ENCODE results near the gene FARS2.
"Not testable (repeated sequence)": the region's sequence is repeated elsewhere in the genome, so short reads cannot be mapped to it uniquely, and the experiment has no call there.

FARS2 gene

DNA sequence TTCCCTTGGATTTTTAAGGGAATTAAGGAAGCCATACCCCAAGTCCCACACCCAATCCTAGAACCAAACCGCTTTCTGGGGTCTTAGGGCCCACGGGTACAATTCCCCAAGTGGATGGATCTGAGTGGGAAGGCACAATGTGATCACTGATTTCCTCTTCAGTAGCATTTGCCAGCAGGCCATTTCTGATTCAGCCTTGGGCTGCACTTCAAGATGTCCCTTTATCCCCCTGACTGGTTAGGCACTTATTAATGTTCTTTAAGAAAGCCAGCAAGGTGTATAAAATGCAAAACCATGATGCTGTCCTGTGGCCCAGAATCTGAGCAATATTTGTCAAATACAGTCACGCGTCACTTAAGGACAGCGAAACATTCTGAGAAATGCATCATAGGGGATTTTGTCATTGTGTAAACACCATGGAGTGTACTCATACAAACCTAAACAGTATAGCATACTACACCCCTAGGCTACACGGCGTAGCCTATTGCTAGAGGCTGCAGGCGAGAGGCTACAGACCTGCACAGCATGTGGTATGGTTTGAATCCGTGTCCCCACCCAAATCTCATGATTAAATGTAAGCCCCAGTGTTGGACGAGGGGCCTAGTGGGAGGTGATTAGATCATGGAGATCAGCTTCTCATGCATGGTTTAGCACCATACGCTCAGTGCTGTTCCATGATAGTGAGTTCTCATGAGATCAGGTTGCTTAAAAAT, 511.3 kb downstream of the FARS2 start:
- DNase-seq (ENCODE audit: low read depth in 4 of 4, low spot score in 1 of 4): no peak

DNA sequence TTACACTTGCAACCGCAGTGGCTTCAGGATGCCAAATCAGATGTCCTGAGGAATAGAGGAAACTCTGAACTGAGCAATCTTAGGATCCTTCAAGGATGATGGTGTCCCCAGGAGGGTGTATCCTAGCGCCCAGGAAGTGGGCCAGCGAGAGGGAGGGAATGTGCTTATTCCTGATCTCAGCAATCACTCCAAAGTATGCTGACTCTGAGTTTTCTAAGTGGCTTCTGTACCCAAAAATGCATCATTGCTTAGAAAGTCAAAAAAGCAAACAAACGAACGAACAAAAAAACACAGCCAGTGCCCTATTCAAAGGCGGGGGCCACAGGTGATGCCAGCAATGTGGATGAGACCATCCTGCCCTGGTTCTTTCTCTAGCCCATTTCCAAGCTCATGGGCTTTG, 514.8 kb downstream of the FARS2 start:
- no peak for DNase-seq (ENCODE audit: low read depth in 4 of 4, low spot score in 1 of 4)

DNA sequence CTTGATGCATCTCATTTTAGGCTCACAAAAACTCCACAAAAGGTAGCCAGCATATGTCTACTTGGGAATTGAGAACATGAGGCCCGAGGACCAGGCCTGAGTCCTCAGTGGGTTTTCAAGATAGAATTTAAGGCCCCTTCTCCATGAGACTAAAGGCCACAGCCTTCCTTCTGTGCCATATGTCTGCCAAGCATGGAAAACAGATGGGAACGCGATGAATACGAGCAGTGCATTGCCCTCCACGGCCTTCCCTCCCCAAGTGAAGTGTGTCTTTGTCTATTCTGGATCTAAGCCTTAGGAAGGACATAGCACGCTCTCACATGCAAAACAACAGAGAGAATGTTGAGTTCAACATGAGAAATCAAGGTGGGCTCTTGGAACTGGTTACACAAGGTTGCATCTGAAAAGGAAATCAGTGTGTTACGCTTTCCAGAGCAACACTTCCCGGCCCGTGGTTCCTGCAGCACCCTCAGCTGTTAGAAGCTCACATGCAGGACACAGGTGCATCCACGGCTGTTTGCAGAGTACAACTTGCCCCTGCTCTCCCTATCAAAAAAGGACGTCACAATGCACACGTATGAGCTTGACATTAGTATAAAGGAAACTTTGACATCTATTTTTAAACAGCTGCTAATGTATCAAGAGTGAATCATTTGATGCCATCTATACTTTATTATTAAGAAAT, 515.5 kb downstream of the FARS2 start:
- no peak for DNase-seq (ENCODE audit: low read depth in 4 of 4, low spot score in 1 of 4)

DNA sequence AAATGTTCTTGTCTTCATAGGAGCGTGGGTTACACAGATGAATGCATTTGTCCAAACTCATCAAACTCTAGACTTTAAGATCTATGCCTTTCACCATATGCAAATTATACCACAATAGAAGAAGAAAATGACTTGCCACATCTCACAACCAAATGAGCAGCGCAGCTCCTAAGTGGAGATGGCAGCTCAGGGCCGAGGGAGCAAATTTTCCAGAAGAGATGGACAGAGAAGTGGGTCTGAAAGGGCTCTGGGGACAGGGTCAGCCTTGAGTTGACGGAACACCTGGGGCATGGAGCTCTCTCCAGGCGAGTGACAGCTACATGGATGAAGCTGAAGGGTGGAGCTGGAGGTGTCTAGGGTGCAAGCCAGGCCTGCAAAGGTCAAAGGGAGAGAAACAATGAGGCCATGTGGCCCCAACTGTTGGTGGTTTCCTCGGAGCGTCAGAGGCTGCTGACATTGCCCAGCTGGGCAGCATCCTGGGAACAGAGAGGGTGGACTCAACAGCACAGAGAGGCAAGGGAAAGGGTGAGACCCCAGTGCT, 517.1 kb downstream of the FARS2 start:
- no peak for DNase-seq (ENCODE audit: low read depth in 4 of 4, low spot score in 1 of 4)

DNA sequence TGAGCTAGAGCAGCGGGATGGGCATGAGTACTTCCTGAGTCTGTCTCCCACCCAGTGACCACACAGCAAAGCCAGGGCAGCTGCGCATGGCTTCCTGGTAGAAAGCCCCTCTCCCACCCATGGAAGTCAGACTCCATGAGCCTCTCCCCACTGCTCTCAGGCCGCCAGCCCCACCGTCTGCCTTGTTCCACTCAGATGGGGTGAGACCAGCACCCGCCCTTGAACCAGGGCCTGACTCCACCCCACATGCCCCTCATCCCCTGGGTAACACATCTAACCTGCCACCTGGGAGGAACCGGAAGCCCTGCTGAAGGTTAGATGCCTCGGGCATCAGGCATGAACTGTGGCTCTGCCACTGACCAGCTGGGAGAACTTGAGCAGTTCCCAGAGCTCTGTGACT, 517.6 kb downstream of the FARS2 start:
- no peak for DNase-seq (ENCODE audit: low read depth in 4 of 4, low spot score in 1 of 4)

DNA sequence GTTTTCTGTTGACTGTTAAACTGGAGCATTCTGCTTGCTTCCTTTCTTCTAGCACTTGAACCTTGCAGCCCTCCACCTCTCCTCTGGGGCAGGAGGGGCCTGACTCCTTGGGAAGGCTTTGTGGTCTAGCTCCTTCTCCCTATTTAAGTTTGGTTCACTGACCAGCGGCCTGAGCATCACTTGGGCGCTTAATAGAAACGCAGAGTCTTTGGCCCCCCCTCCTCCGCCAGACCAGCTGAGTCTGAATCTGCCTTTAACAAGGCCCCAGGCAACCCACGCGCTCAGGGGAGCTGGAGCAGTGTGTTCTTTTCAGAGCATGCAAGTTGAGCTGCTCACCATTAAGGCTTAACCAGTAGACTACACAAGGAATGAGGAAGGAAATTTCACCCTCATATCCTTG, 519.7 kb downstream of the FARS2 start:
- no peak for DNase-seq (ENCODE audit: low read depth in 4 of 4, low spot score in 1 of 4)

DNA sequence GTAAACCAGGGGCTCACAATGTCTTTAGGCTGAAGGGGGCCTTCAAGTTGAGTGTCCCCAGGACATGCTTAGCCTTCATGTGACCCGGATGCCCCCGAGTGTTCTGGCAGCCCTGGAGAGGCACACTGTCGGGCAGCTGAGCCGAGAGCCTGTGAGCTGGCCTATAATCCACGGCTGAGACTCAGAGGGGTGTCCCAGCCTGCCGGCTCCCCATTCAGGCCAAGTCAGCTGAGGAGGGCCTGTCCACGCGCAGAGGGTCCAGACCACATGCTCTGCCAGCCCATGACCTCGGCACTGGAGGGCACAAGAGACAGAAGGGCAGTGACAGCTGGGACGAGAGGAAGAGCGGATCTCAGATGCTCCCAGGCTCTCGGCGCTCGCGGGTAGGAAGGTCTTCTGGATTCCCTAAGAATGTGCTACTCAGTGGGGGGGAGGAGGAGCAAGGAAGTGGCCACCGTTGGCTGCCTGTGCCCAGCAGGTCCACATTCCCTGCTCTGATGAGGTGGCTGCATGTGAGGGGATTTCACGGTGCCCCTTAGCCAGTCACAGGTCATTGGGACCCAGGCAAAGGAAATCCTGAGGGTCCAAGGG, 520.7 kb downstream of the FARS2 start:
- DNase-seq (ENCODE audit: low read depth in 4 of 4, low spot score in 1 of 4): no peak

DNA sequence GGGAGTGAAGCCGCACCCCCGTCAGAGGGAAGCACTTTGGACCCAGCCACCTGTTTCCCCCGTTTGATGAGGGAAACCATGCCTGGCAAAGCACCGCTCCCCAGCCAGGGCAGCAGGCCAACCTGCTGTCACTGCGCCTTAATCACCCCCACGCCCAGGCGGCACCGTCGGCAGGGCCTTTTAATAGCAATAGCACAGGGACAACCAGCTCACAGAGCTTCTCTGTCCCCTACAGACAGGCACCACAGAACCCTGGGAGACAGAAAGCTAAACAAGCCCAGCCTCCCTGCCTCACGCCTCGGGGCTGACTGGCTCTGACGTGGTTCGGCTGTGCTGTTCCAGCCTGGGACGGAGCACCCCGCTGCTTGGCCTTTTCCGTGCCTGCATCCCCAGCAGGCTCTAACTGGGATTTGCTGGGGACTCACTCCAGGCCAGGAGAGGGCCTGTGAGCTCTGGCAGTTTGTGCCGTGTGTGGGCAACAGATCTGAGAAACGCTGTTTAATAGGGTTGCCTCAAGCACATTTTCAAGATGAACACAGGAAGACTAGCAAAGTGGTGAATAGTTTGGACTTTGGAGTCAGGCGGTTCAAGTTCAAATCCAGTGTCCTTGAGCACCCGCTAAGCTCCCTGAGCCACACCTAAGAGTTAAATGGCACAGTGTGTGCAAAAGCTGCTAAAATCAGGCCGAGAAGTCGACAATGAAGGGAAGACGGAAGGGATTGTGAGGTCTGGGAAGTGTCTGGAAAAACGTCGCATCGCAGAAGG, 521.7 kb downstream of the FARS2 start:
- no peak for DNase-seq (ENCODE audit: low read depth in 4 of 4, low spot score in 1 of 4)

DNA sequence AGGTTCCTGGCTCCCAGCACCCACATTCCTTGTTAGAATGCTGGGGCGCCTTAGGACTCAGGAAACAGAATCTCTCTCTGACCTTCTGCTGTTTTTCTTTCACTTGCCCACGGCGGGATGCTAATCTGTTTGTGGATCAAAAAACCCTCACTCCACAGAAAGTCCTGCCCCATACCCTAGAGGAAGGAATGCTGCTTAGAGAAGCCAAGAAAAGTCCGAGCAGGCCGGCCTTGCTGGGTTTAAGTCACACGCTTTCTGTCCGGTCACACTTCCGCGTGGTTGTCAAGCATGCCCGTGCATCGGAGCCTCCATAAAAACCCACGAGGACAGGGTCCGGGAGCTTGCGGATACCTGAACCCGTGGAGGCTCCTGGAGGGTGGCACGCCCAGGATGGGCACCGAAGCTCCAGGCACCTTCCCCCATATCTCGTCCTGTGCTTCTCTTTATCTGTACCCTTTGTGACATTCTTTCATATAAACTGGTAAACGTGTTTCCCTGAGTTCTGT, 522.3 kb downstream of the FARS2 start:
- no peak for DNase-seq (ENCODE audit: low read depth in 4 of 4, low spot score in 1 of 4)

DNA sequence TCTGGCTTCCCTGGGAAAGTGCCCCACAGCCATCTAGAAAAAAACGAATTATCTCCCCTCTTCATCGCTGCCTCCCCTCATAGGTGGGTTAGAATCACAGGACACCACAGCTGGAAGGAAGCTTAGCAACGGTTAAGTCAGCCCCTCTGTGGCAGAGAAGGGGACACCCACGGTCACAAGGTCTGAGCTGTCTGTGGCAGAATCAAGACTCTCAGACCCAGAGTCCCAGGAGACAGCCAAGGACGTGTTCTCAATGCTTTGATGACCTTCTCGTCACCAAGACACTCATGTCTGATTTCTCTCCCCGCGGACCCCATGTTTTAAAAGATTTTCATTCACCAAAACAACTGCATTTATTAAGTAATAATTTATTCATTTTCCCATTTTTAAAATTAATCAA, 523.9 kb downstream of the FARS2 start:
- DNase-seq (ENCODE audit: low read depth in 4 of 4, low spot score in 1 of 4): no peak

DNA sequence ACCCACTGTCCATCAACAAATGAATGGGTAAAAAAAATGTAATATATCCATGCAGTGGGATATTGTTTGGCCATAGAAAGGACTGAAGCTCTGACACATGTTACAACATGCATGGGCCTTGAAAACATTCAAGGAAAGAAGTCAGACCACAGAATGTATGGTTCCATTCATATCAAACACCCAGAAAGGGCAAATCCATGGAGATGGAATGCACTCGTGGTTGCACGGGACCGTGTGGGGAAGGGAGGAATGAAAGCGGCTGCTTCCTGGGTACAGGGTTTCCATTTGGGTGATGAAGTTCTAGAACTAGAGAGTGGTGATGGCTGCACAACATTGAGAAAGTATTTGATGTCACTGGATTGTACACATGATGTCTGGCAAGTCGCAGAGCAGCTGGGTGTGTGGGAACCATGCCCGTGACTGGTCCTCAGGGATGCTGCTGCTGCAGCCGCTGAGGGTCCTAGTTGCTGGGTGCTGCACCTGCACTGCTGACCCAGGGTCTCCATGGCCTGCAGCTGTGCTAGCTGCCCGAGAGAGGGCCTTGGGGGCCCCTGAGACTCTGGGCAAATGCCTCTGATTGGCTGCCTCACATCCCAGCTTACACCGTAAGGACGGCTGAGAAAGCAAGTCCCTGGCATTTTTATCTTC, 525.1 kb downstream of the FARS2 start:
- no peak for DNase-seq (ENCODE audit: low read depth in 4 of 4, low spot score in 1 of 4)

DNA sequence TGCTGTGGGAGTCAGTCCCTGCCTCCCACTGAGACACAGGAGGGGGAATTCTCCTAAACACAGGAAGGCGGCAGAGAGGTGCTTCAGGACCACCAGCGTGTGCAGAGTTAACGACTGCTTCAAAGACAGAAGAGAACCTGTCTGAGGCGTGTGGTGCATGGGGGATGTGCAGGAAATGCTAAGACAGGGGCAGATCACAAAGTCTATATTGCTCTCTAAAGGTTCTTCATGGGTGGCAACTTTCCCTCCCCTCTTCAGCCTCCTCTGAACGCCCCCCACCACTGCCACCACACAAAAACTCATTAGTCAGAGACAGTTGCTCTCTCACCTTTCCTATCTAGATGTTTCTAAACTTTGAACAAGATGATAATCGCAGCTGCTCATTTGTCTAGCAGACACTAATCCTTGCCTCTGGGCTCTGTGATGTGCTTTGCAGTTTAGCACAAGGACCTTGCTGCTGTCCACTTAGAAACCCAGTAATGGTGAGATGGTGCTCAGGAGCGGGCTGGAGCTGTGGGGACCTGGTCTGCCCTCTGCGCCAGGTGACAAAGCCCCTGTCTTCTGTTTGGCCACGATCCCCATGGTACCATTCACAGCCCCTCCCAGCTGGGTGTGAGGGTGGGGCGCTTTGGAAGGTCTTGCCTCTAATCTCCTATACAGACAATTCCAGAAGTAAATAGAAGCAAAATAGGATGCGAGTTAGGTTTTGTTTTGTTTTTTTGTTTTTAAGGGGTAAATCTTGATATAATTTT, 525.8 kb downstream of the FARS2 start:
- no peak for DNase-seq (ENCODE audit: low read depth in 4 of 4, low spot score in 1 of 4)

DNA sequence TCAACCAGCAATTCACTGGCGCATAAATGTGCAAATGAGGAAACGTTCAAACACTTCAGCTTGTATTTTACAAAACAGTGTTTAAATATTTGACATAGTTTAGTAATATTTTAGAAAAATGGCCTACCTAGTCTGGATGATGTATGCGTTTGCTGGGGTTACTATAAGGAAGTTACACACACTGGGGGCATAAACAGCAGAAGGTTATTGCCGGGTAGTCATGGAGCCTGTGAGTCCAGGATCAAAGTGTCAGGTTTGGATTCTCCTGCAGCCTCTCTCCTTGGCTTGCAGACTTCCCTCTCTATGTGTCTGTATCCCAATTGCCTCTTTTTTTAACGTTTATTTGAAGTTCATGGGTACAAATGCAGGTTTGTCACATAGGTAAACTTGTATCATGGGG, 528.1 kb downstream of the FARS2 start:
- DNase-seq (ENCODE audit: low read depth in 4 of 4, low spot score in 1 of 4): not testable (repeated sequence)

DNA sequence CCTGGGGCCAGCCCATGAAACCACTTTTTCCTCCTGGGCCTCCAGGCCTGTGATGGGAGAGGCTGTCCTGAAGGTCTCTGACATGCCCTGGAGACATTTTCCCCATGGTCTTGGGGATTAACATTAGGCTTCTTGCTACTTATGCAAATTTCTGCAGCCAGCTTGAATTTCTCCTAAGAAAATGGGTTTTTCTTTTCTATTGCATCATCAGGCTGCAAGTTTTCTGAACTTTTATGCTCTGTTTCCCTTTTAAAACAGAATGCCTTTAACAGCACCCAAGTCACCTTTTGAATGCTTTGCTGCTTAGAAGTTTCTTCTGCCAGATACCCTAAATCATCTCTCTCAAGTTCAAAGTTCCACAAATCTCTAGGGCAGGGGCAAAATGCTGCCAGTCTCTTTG, 535.2 kb downstream of the FARS2 start:
- DNase-seq (ENCODE audit: low read depth in 4 of 4, low spot score in 1 of 4): not testable (repeated sequence)

DNA sequence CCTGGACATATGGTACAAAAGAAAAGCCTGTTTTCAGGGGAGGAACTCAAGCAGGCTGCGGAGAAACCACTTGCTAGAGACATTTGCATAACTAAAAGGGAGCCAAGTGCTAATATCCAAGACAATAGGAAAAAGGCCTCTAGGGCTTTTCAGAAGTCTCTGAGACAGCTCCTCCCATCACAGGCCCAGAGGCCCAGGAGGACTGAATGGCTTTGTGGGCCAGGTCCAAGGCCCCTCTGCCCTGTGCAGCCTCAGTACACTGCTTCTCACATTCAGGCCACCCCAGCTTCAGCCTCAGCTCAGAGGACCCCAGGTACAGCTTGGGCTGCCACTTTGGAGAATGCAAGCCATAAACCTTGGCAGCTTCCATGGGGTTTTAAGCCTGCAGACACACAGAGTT, 545.1 kb downstream of the FARS2 start:
- not testable (repeated sequence) for DNase-seq (ENCODE audit: low read depth in 4 of 4, low spot score in 1 of 4)

DNA sequence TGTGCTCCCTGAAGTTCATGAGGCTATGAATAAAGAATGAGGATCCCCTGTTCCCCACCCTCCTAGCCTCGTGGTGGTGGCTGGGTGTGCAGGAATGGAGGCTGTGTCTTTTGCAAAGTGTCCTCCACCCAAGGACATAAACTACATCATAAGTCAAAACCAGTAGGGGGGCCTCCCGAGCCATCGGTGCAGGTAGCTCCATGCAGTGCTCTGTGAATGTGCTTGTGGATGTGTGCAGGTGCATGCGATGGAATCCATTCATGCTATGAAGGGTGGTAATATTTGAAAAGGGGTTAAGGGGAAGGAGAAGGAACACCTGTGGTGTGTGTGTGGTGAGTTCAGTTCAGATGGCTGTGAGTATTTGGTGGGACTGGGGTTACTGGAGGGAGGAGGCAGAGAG, 548.1 kb downstream of the FARS2 start:
- no peak for DNase-seq (ENCODE audit: low read depth in 4 of 4, low spot score in 1 of 4)

DNA sequence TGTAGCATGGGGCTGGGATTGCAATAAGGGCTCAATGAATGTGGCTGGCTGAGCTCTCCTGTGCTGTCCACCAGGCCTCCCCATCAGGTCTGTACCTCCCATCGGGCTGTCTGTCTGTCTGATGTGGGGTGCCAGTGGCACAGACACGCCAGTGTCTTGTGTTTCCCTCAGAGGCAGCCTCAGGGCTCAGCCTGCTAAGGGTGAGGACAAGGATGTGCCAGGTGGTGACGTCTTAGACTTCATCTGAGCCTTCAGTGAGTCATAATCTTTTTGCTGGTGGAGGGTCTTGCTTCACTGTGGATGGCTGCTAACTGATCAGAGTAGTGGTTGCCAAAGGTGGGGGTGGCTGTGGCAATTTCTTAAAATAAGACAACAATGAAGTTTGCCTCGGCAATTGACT, 550.7 kb downstream of the FARS2 start:
- no peak for DNase-seq (ENCODE audit: low read depth in 4 of 4, low spot score in 1 of 4)

DNA sequence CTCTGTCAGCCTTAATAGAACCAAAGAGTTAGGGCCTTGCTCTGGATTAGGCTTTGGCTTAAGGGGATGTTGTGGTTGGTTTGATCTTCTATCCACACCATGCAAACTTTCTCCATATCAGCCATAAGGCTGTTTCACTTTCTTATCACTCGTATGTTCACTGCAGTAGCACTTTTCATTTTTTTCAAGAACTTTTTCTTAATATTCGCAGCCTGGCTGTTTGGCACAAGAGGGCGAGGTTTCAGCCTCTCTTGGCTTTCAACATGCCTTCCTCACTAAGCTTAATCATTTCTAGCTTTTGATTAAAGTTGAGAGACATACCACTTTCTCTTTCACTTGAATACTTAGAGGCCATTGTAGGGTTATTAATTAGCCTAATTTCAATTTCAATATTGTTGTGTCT, 552.3 kb downstream of the FARS2 start:
- DNase-seq (ENCODE audit: low read depth in 4 of 4, low spot score in 1 of 4): no peak

DNA sequence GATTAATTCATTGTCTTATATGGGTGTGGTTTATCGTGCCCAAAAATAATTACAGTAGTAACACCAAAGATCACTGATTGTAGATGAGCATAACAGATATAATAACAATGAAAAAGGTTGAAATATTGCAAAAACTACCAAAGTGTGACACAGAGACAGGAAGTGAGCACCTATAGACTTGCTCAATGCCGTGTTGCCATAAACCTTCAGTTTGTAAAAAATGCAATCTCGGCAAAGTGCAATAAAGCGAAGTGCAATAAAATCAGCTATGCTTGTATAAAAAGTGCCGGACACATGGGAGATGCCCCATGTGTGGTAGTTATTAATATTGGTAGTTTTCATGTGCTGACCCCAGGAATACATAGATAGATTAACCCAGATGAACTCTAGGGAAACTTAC, 552.8 kb downstream of the FARS2 start:
- DNase-seq (ENCODE audit: low read depth in 4 of 4, low spot score in 1 of 4): no peak

DNA sequence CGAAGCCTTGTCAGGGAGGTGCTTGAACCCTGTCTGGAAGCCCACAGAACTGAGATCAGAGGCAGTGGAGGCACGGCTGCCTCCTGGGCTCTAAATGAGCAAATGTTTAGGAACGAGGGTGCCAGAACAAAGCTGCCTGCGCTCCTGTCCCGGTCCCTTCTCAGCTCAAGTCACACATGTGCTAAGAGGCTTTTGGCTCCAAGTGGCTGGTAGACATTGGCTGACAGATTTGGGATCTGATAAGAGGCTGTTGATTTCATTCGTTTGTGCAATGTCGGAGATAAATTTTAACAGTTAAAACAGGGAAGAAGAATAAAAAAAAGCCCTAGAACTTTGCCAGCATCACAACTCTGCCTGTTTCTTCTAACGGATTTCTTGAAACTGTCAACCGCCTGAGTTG, 553.6 kb downstream of the FARS2 start:
- DNase-seq (ENCODE audit: low read depth in 4 of 4, low spot score in 1 of 4): no peak

All from stimulated activated CD4-positive, alpha-beta T cell treated with anti-CD3 and anti-CD28 coated beads, Interleukin-1b, Interleukin-23, amount 100 ng/mL, for 24 hours (primary cell).